Gastrocnemius medialis (tissue), 4 donors: ENCODE data around the gene ACTL7A. TPM values are rescaled to one million over a fixed set of nuclear protein-coding genes. Genes with fewer than 3 reads are reported as not detected.
"Not testable (repeated sequence)": the region's sequence is repeated elsewhere in the genome, so short reads cannot be mapped to it uniquely, and the experiment has no call there.

Source experiments
- ATAC-seq, 2 donors: fragments of 150-250 bp; one replicate each; pipeline ENCODE4 v1.9.1; 2016
- DNase-seq, 2 donors: peaks; one replicate each; pipeline ENCODE4 v3.0.0-alpha.2; 2019
- H3K27ac ChIP-seq, 4 donors: fragments of 200-600 bp; sonication (generic); 1 replicate in 1 of 4; 2 replicates in 3 of 4; pipeline ENCODE4 v1.5.1; 2016 to 2018; ENCODE audit warnings: mild to moderate bottlenecking in 2 of 4, moderate library complexity in 1 of 4
- H3K27me3 ChIP-seq, 3 donors: fragments of 200-600 bp; sonication (generic) in 2 of 3; 1 replicate in 1 of 3; 2 replicates in 2 of 3; pipeline versions ENCODE4 v1.5.1 to v1.6.0; 2016 to 2019; ENCODE audit warnings: mild to moderate bottlenecking in 1 of 3, moderate library complexity in 1 of 3
- H3K36me3 ChIP-seq, 2 donors: fragments of 200-600 bp; sonication (generic) in 1 of 2; one replicate each; pipeline ENCODE4 v1.5.1; 2017 to 2018
- H3K4me1 ChIP-seq, 2 donors: fragments of 200-600 bp; sonication (generic) in 1 of 2; one replicate each; pipeline ENCODE4 v1.5.1; 2016 to 2017; ENCODE audit warnings: mild to moderate bottlenecking in 2 of 2
- H3K4me3 ChIP-seq, 4 donors: fragments of 200-600 bp; sonication (generic) in 3 of 4; 1 replicate in 1 of 4; 2 replicates in 3 of 4; pipeline ENCODE4 v1.5.1; 2016 to 2019; ENCODE audit warnings: mild to moderate bottlenecking in 2 of 4
- H3K9me3 ChIP-seq, 3 donors: fragments of 200-600 bp; sonication (generic) in 2 of 3; 1 replicate in 1 of 3; 2 replicates in 2 of 3; pipeline ENCODE4 v1.5.1; 2016 to 2019
- CTCF ChIP-seq, 5 experiments: fragments of 450-650 bp in 3 of 5; fragments of 200-600 bp in 2 of 5; sonication (generic) in 2 of 5; IDR thresholded peaks in 4 of 5; conservative IDR thresholded peaks in 1 of 5; 1 replicate in 4 of 5; 2 replicates in 1 of 5; pipeline ENCODE4 v1.5.1; 2016 to 2019; ENCODE audit warnings: antibody characterized with exemption in 5 of 5, mild to moderate bottlenecking in 3 of 5, moderate library complexity in 3 of 5
- POLR2A ChIP-seq, 2 donors: fragments of 450-650 bp; IDR thresholded peaks; one replicate each; pipeline ENCODE4 v1.6.1; 2017; ENCODE audit warnings: antibody characterized with exemption in 2 of 2, mild to moderate bottlenecking in 2 of 2, moderate library complexity in 2 of 2
- in situ Hi-C, 4 donors: fragments of 200-750 bp; cut with MboI; loops; one replicate each; pipeline versions ENCODE4 v1.15.0 to v1.8.0; 2017; ENCODE audit warnings: low sequenced_read_pairs in 4 of 4
- intact Hi-C: fragments of 100-400 bp; cut with DNase I; formaldehyde crosslinking; loops from one replicate; pipeline ENCODE4 v1.15.1; 2023; ENCODE audit warnings: low total_unique reads
- total RNA-seq, 4 donors: library from RNA; depleted of rRNA; stranded (reverse); fragments of >200 nt; gene quantifications; one replicate each; pipeline versions ENCODE4 v1.1.0 to v1.2.3, GENCODE V29; 2016

ACTL7A gene
- total RNA-seq, 4 donors from 2014 or later, result not detected

- H3K9me3 ChIP-seq, result no peaks in the 10 kb centered on the region
- in situ Hi-C loops, result no loop called here
- intact Hi-C loops, result no loop called here
- H3K36me3 ChIP-seq, result no peaks in the 10 kb centered on the region
- no peak overlapping the region for H3K27ac ChIP-seq
- DNase-seq (no peak), ATAC-seq (no peak)
- no peaks in the 10 kb centered on the region for H3K27me3 ChIP-seq
- H3K4me3 ChIP-seq, result no peak overlapping the region
- TF ChIP-seq CTCF (IDR thresholded peaks at IDR 0.05 in 4 of 5, conservative IDR thresholded peaks at IDR 0.05 in 1 of 5), result no peak
- TF ChIP-seq POLR2A (IDR thresholded peaks at IDR 0.05), result no peak
- H3K4me1 ChIP-seq, result no peaks in the 10 kb centered on the region
Measured at GRCh38 chr9:108842610-108843295, 19.3 kb upstream of the ACTL7A start.

- in situ Hi-C loops (no loop called here), intact Hi-C loops (no loop called here)
- ATAC-seq, result no peak
- Histone ChIP-seq H3K4me1 (no peaks in the 10 kb centered on the region), H3K4me3 (no peak overlapping the region), H3K36me3 (no peaks in the 10 kb centered on the region), H3K27me3 (no peaks in the 10 kb centered on the region), H3K27ac (no peak overlapping the region), H3K9me3 (no peaks in the 10 kb centered on the region)
- TF ChIP-seq POLR2A (IDR thresholded peaks at IDR 0.05), result no peak
- TF ChIP-seq CTCF (IDR thresholded peaks at IDR 0.05 in 4 of 5, conservative IDR thresholded peaks at IDR 0.05 in 1 of 5), result no peak
- DNase-seq, result no peak
Measured at GRCh38 chr9:108844391-108844790, 17.7 kb upstream of the ACTL7A start.

GRCh38 chr9:108844856-108845255 is 17.2 kb upstream of the ACTL7A start:
- H3K4me3 ChIP-seq, result no peak overlapping the region
- intact Hi-C loops (no loop called here), in situ Hi-C loops (no loop called here)
- no peaks in the 10 kb centered on the region for H3K4me1 ChIP-seq
- H3K27me3 ChIP-seq, result no peaks in the 10 kb centered on the region
- no peak overlapping the region for H3K27ac ChIP-seq
- no peak for ATAC-seq
- DNase-seq, result no peak
- H3K9me3 ChIP-seq, result no peaks in the 10 kb centered on the region
- H3K36me3 ChIP-seq, result no peaks in the 10 kb centered on the region
- TF ChIP-seq POLR2A (IDR thresholded peaks at IDR 0.05) (no peak), CTCF (IDR thresholded peaks at IDR 0.05 in 4 of 5, conservative IDR thresholded peaks at IDR 0.05 in 1 of 5) (no peak)

- Histone ChIP-seq H3K4me3 (no peak overlapping the region), H3K9me3 (no peaks in the 10 kb centered on the region), H3K27ac (no peak overlapping the region), H3K4me1 (no peaks in the 10 kb centered on the region), H3K36me3 (no peaks in the 10 kb centered on the region), H3K27me3 (no peaks in the 10 kb centered on the region)
- ATAC-seq (no peak), DNase-seq (no peak)
- intact Hi-C loops (no loop called here), in situ Hi-C loops (no loop called here)
- TF ChIP-seq CTCF (IDR thresholded peaks at IDR 0.05 in 4 of 5, conservative IDR thresholded peaks at IDR 0.05 in 1 of 5) (no peak), POLR2A (IDR thresholded peaks at IDR 0.05) (no peak)
Measured at GRCh38 chr9:108845507-108845906, 16.6 kb upstream of the ACTL7A start.

GRCh38 chr9:108845947-108846346 is 16.1 kb upstream of the ACTL7A start:
- in situ Hi-C loops (no loop called here), intact Hi-C loops (no loop called here)
- Histone ChIP-seq H3K9me3 (no peaks in the 10 kb centered on the region), H3K4me1 (no peaks in the 10 kb centered on the region), H3K4me3 (no peak overlapping the region), H3K27me3 (no peaks in the 10 kb centered on the region), H3K27ac (no peak overlapping the region), H3K36me3 (no peaks in the 10 kb centered on the region)
- no peak for DNase-seq
- TF ChIP-seq POLR2A (IDR thresholded peaks at IDR 0.05), result no peak
- no peak for TF ChIP-seq CTCF (IDR thresholded peaks at IDR 0.05 in 4 of 5, conservative IDR thresholded peaks at IDR 0.05 in 1 of 5)
- no peak for ATAC-seq

- H3K27ac ChIP-seq, H3K4me3 ChIP-seq, H3K4me1 ChIP-seq, H3K9me3 ChIP-seq, DNase-seq, ATAC-seq, in situ Hi-C loops, intact Hi-C loops, H3K27me3 ChIP-seq, H3K36me3 ChIP-seq: not testable (repeated sequence)
Measured at GRCh38 chr9:108848296-108848695, 13.8 kb upstream of the ACTL7A start.
